ENCODE results near the gene RMI2. TPM values are rescaled to one million over a fixed set of nuclear protein-coding genes. Genes with fewer than 3 reads are reported as not detected.

RMI2 gene
- total RNA-seq, 4 donors from 2014 or later, result 2.3 to 6.6 (median 3.5) TPM

DNA sequence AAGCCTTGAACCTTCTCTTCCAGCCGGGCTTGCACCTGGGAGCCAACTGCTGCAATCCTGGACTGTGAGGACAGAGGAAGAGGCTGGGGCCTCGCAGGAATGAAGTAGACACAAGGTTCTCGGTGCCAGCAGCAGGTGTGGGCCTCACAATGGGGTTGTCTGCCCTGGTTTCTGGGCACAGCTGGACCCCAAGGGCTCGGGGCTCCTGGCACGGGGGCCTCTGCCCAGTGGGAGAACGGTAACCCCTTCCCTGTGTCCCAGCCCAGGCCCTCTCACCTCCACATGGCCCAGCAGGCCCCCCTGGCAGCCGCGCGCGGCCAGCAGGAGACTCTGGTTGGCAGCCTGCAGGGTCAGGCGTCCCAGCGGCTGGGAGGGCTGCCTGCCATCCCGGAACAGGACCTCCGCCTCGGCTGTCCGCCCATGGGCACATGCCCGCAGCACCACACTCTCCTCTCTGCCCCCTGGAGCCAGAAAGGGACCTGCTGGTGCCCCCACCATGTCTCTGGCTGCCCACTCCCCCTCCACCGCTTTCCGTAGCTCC lies 46.9 kb downstream of the RMI2 start:
- no peaks in the 10 kb centered on the region for H3K9me3 ChIP-seq
- no peak for DNase-seq
- TF ChIP-seq POLR2A (IDR thresholded peaks at IDR 0.05), result no peak
- TF ChIP-seq, protein P1, sequence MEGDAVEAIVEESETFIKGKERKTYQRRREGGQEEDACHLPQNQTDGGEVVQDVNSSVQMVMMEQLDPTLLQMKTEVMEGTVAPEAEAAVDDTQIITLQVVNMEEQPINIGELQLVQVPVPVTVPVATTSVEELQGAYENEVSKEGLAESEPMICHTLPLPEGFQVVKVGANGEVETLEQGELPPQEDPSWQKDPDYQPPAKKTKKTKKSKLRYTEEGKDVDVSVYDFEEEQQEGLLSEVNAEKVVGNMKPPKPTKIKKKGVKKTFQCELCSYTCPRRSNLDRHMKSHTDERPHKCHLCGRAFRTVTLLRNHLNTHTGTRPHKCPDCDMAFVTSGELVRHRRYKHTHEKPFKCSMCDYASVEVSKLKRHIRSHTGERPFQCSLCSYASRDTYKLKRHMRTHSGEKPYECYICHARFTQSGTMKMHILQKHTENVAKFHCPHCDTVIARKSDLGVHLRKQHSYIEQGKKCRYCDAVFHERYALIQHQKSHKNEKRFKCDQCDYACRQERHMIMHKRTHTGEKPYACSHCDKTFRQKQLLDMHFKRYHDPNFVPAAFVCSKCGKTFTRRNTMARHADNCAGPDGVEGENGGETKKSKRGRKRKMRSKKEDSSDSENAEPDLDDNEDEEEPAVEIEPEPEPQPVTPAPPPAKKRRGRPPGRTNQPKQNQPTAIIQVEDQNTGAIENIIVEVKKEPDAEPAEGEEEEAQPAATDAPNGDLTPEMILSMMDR (IDR thresholded peaks at IDR 0.05), result no peak
- H3K36me3 ChIP-seq, result no peaks in the 10 kb centered on the region
- H3K4me3 ChIP-seq, result no peak overlapping the region
- H3K4me1 ChIP-seq, result no peaks in the 10 kb centered on the region
- H3K27ac ChIP-seq, result no peak overlapping the region
- no peaks in the 10 kb centered on the region for H3K27me3 ChIP-seq

DNA sequence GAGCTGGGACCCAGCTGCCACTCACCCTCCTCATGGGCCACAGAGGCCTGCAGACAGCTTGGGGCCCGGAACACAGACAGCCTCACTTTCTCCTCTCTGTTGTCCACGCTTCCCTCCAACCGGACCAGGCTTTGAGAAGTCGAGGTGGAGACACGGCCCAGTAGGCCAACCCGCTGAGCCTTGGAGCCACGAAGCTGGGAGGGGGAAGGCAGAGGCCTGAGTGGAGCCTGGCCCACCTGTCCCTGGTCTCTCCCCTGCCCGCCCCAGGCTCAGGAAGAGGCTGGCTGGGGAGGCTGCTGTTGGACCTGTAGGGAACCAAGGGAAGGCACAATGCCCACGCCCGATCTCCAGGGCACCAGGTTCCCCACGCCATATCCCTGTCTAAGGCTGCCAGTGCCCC lies 48.1 kb downstream of the RMI2 start:
- H3K27me3 ChIP-seq, result no peaks in the 10 kb centered on the region
- no peak overlapping the region for H3K4me3 ChIP-seq
- H3K36me3 ChIP-seq, result no peaks in the 10 kb centered on the region
- TF ChIP-seq POLR2A (IDR thresholded peaks at IDR 0.05), result no peak
- TF ChIP-seq, protein P1 (IDR thresholded peaks at IDR 0.05), result no peak
- no peak overlapping the region for H3K27ac ChIP-seq
- DNase-seq, result no peak
- no peaks in the 10 kb centered on the region for H3K4me1 ChIP-seq
- no peaks in the 10 kb centered on the region for H3K9me3 ChIP-seq

DNA sequence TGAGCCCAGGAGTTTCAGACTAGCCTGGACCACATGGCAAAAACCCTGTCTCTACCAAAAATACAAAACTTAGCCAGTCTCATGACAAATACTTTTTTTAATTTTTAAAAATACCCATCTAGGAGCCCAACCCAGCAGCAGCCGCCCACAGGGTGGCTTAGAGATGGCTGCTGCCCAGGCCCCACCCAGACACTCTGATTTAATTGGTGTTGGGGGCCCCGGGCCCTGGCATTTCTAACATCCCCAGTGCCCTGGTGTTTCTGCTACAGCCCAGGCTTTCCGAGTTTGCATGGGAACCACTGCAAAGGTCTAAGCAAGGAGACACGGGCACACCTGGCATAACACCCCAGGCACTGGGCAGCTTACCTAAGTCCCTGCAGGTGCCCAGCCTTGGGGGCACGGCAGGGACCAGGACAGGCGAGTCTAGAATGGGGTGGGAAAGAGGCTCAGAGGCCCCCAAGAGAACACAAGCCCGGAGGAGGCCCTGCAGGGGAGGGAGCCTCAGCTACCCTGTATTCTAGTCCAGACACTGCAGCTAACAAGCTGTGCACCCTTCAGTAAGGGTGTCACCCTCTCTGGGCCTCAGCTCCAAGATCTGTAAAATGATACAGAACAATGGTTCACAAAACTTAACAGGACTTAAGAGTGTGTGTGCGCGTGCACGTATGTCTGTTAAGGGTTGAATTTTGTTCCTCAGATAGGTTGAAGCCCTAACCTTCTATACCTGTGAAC lies 48.8 kb downstream of the RMI2 start:
- Histone ChIP-seq H3K4me1 (no peaks in the 10 kb centered on the region), H3K27me3 (no peaks in the 10 kb centered on the region), H3K36me3 (no peaks in the 10 kb centered on the region), H3K4me3 (no peak overlapping the region), H3K27ac (no peak overlapping the region), H3K9me3 (no peaks in the 10 kb centered on the region)
- no peak for DNase-seq
- TF ChIP-seq, protein P1 (IDR thresholded peaks at IDR 0.05), result no peak
- no peak for TF ChIP-seq POLR2A (IDR thresholded peaks at IDR 0.05)

DNA sequence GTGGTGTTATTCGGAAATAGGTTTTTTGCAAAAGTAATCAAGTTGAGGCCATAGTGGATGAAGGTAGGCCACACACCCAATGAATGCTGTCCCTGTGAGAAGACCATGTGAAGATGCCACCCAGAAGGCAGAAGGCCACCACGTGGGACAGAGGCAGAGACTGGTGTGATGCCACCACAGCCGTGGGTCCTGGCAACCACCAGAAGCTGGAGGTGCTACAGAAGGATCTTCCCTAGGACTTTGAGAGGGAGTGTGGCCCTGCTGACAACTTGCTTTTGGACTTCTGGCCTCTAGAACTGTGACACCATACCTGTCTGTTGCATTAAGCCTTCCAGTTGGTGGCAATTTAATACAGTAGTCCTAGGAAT lies 49.3 kb downstream of the RMI2 start:
- H3K4me1 ChIP-seq, result no peaks in the 10 kb centered on the region
- no peak overlapping the region for H3K27ac ChIP-seq
- TF ChIP-seq POLR2A (IDR thresholded peaks at IDR 0.05), result no peak
- TF ChIP-seq, protein P1 (IDR thresholded peaks at IDR 0.05), result no peak

DNA sequence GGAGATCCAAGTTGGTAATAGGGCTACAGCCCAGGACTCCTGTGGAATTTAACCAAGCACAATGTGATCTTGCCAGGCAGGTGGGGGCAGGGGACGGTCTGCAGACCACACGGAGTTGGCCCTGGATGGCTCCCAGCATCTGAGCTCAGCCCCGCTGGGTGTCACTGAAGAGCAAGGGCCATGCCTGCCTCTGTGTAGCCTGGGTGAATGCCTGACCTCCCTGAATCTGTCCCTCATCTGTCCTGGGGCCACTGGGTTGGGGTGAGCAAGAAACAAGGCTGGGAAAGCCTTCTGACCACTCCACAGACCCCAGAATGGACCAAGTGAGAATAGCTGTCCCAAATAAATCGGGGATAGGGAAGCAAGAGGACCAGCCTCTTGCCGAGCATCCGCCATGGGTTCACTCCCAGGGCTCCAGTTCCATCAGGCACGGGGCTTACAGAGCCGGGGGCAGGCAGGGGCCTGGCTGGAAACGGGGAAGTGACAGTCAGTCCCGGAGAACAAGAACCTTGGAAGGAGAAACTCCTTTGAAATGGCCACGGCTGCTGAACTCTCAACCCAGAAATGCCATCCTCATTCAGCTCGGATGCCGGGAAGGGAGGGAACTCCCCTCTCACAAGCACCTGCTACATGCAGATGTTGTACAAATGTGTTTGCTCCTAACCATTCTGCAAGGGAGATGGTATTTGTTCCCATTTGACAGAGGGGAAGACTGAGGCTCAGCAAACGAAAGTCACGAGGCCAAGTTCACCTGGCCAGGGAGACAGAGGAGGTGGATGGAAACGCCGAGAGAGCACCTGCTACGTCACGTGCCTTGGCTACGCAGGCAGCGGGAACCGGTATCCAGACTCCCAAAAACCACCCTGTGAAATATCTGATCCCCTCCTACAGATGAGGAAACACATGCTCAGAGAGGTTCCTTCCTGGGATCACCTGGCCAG lies 50.0 kb downstream of the RMI2 start:
- TF ChIP-seq, protein P1 (IDR thresholded peaks at IDR 0.05), result no peak
- no peak for TF ChIP-seq POLR2A (IDR thresholded peaks at IDR 0.05)
- no peak for DNase-seq
- Histone ChIP-seq H3K36me3 (no peaks in the 10 kb centered on the region), H3K9me3 (no peaks in the 10 kb centered on the region), H3K4me3 (no peak overlapping the region), H3K27ac (no peak overlapping the region), H3K4me1 (no peaks in the 10 kb centered on the region), H3K27me3 (no peaks in the 10 kb centered on the region)

More for the DNA sequence above, 49.3 kb downstream of the RMI2 start:
- Histone ChIP-seq H3K4me3 (no peak overlapping the region), H3K27me3 (no peaks in the 10 kb centered on the region), H3K36me3 (no peaks in the 10 kb centered on the region), H3K9me3 (no peaks in the 10 kb centered on the region)
- no peak for DNase-seq
